Ishikawa (cell line): ENCODE measurements around the gene TPSG1.

Source experiments
- CEBPB ChIP-seq: IDR thresholded peaks from 2 replicates; pipeline ENCODE4 v1.6.1; 2012
- CREB1 ChIP-seq: IDR thresholded peaks from 2 replicates; pipeline ENCODE4 v1.6.1; 2012; ENCODE audit warnings: low read depth
- EGR1 ChIP-seq: IDR thresholded peaks from 2 replicates; pipeline ENCODE4 v1.6.1; 2012
- EP300 ChIP-seq: IDR thresholded peaks from 2 replicates; pipeline ENCODE4 v1.6.1; 2012; ENCODE audit warnings: borderline replicate concordance
- FOXM1 ChIP-seq: IDR thresholded peaks from 2 replicates; pipeline ENCODE4 v1.6.1; 2012; ENCODE audit warnings: low read depth, borderline replicate concordance
- RAD21 ChIP-seq: IDR thresholded peaks from 2 replicates; pipeline ENCODE4 v1.6.1; 2012; ENCODE audit warnings: low read depth
- REST ChIP-seq: IDR thresholded peaks from 2 replicates; pipeline ENCODE4 v1.6.1; 2012; ENCODE audit warnings: low read depth, mild to moderate bottlenecking
- TAF1 ChIP-seq: IDR thresholded peaks from 2 replicates; pipeline ENCODE4 v1.6.1; 2012; ENCODE audit warnings: low read depth, mild to moderate bottlenecking
- TCF12 ChIP-seq: IDR thresholded peaks from 2 replicates; pipeline ENCODE4 v1.6.1; 2012; ENCODE audit warnings: low read depth
- TEAD4 ChIP-seq: IDR thresholded peaks from 2 replicates; pipeline ENCODE4 v1.6.1; 2012
- YY1 ChIP-seq: IDR thresholded peaks from 2 replicates; pipeline ENCODE4 v1.6.1; 2012; ENCODE audit warnings: low read depth
- ZBTB7A ChIP-seq: IDR thresholded peaks from 2 replicates; pipeline ENCODE4 v1.6.1; 2012; ENCODE audit warnings: low read depth
- TF ChIP-seq, protein P1 (sequence below): IDR thresholded peaks from 2 replicates; pipeline ENCODE4 v1.6.1; 2012

DNA sequence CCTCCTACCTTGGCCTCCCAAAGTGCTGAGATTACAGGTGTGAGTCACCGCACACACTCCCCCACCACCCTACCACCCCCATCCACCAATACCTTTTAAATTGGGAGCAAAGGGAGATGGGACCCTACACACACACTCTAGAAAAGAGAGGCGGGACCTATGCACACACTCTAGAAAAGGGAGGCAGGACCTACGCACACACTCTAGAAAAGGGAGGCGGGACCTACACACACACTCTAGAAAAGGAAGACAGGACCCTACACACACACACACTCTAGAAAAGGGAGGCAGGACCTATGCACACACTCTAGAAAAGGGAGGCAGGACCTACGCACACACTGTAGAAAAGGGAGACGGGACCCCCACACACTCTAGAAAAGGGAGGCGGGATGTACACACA lies 49.7 kb upstream of the TPSG1 start:
- TF ChIP-seq REST (no peak), ZBTB7A (no peak), EGR1 (no peak), CREB1 (no peak), YY1 (no peak), EP300 (no peak), CEBPB (no peak), TEAD4 (no peak), RAD21 (no peak), TAF1 (no peak), FOXM1 (no peak), TCF12 (no peak)
- TF ChIP-seq, protein P1, sequence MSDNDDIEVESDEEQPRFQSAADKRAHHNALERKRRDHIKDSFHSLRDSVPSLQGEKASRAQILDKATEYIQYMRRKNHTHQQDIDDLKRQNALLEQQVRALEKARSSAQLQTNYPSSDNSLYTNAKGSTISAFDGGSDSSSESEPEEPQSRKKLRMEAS: no peak
